Breast epithelium (tissue), 4 donors: Measurements from ENCODE around the gene IL18RAP. TPM values are rescaled to one million over a fixed set of nuclear protein-coding genes. Genes with fewer than 3 reads are reported as not detected.

Source experiments
- DNase-seq, 2 donors: peaks; one replicate each; pipeline ENCODE4 v3.0.0-alpha.2; 2019; ENCODE audit warnings: low spot score in 2 of 2
- H3K27ac ChIP-seq, 2 donors: fragments of 200-600 bp; sonication (generic) in 1 of 2; one replicate each; pipeline ENCODE4 v1.5.1; 2016 to 2019; ENCODE audit warnings: mild to moderate bottlenecking in 1 of 2
- H3K27me3 ChIP-seq, 2 donors: fragments of 200-600 bp; sonication (generic) in 1 of 2; one replicate each; pipeline versions ENCODE4 v1.5.1 to v1.6.0; 2017 to 2019; ENCODE audit warnings: control low read depth in 1 of 2, mild to moderate bottlenecking in 1 of 2
- H3K36me3 ChIP-seq: fragments of 200-600 bp; one replicate; pipeline ENCODE4 v1.5.1; 2019
- H3K4me1 ChIP-seq, 2 donors: fragments of 200-600 bp; sonication (generic); one replicate each; pipeline ENCODE4 v1.5.1; 2016 to 2019; ENCODE audit warnings: control low read depth in 1 of 2
- H3K4me3 ChIP-seq, 3 donors: fragments of 200-600 bp; sonication (generic); 1 replicate in 2 of 3; 2 replicates in 1 of 3; pipeline ENCODE4 v1.5.1; 2016 to 2019; ENCODE audit warnings: mild to moderate bottlenecking in 3 of 3, moderate library complexity in 2 of 3
- H3K9me3 ChIP-seq, 2 donors: fragments of 200-600 bp; sonication (generic) in 1 of 2; one replicate each; pipeline ENCODE4 v1.5.1; 2016 to 2019; ENCODE audit warnings: control low read depth in 1 of 2
- CTCF ChIP-seq, 3 donors: fragments of 450-650 bp; IDR thresholded peaks; one replicate each; pipeline ENCODE4 v1.5.1; 2016 to 2017; ENCODE audit warnings: antibody characterized with exemption in 3 of 3, mild to moderate bottlenecking in 3 of 3, moderate library complexity in 3 of 3
- POLR2A ChIP-seq: fragments of 450-650 bp; IDR thresholded peaks from one replicate; pipeline ENCODE4 v1.6.1; 2016; ENCODE audit warnings: antibody characterized with exemption, mild to moderate bottlenecking, moderate library complexity
- POLR2AphosphoS5 ChIP-seq, 3 donors: sonication (generic); formaldehyde crosslinking; IDR thresholded peaks; one replicate each; pipeline ENCODE4 v1.6.1; 2017; ENCODE audit warnings: antibody characterized with exemption in 3 of 3
- intact Hi-C: fragments of 100-400 bp; cut with DNase I; formaldehyde crosslinking; loops from one replicate; pipeline ENCODE4 v1.15.1; 2023; ENCODE audit warnings: low total_unique reads
- total RNA-seq, 3 donors: library from RNA; depleted of rRNA; stranded (reverse); fragments of >200 nt; gene quantifications; one replicate each; pipeline ENCODE4 v1.1.0, GENCODE V29; 2016

The IL18RAP gene
- total RNA-seq, 3 donors from 2014 or later, result 1.4 to 2.9 (median 2.3) TPM

GRCh38 chr2:102421890-102422759 lies 835 bp upstream of the IL18RAP start:
- H3K27me3 ChIP-seq, result peaks cover 0 to 5% of the 10 kb centered on the region in 2 donors
- no peaks in the 10 kb centered on the region for H3K36me3 ChIP-seq
- no peaks in the 10 kb centered on the region for H3K9me3 ChIP-seq
- H3K27ac ChIP-seq, result no peak overlapping the region
- TF ChIP-seq POLR2A (no peak), CTCF (IDR thresholded peaks at IDR 0.05) (no peak), POLR2AphosphoS5 (IDR thresholded peaks at IDR 0.05) (no peak)
- DNase-seq, result no peak
- intact Hi-C loops, result no loop called here
- H3K4me1 ChIP-seq, result no peaks in the 10 kb centered on the region
- no peak overlapping the region for H3K4me3 ChIP-seq

GRCh38 chr2:102423368-102423767 lies 408 bp downstream of the IL18RAP start:
- no peak for DNase-seq
- Histone ChIP-seq H3K36me3 (no peaks in the 10 kb centered on the region), H3K4me1 (no peaks in the 10 kb centered on the region), H3K27ac (no peak overlapping the region), H3K9me3 (no peaks in the 10 kb centered on the region), H3K27me3 (peaks cover 0 to 5% of the 10 kb centered on the region in 2 donors), H3K4me3 (no peak overlapping the region)
- no peak for TF ChIP-seq CTCF (IDR thresholded peaks at IDR 0.05)
- no peak for TF ChIP-seq POLR2A
- no peak for TF ChIP-seq POLR2AphosphoS5 (IDR thresholded peaks at IDR 0.05)
- intact Hi-C loops, result no loop called here

GRCh38 chr2:102424754-102425153 lies 1.8 kb downstream of the IL18RAP start:
- Histone ChIP-seq H3K4me3 (no peak overlapping the region), H3K9me3 (no peaks in the 10 kb centered on the region), H3K27me3 (peaks cover 0 to 5% of the 10 kb centered on the region in 2 donors), H3K27ac (no peak overlapping the region), H3K4me1 (no peaks in the 10 kb centered on the region), H3K36me3 (no peaks in the 10 kb centered on the region)
- no peak for TF ChIP-seq POLR2A
- no peak for TF ChIP-seq POLR2AphosphoS5 (IDR thresholded peaks at IDR 0.05)
- no peak for TF ChIP-seq CTCF (IDR thresholded peaks at IDR 0.05)
- DNase-seq, result no peak
- intact Hi-C loops, result no loop called here

- H3K27me3 ChIP-seq, result no peaks in the 10 kb centered on the region
- no peaks in the 10 kb centered on the region for H3K36me3 ChIP-seq
- TF ChIP-seq POLR2A (no peak), CTCF (IDR thresholded peaks at IDR 0.05) (no peak)
- no peak overlapping the region for H3K4me3 ChIP-seq
- no peaks in the 10 kb centered on the region for H3K4me1 ChIP-seq
- DNase-seq, result no peak
- no peaks in the 10 kb centered on the region for H3K9me3 ChIP-seq
- no peak overlapping the region for H3K27ac ChIP-seq
- intact Hi-C loops, result no loop called here
Measured at GRCh38 chr2:102425441-102426132, 2.6 kb downstream of the IL18RAP start.

- H3K27ac ChIP-seq, result no peak overlapping the region
- H3K4me3 ChIP-seq, result no peak overlapping the region
Measured at GRCh38 chr2:102427249-102427648, 4.3 kb downstream of the IL18RAP start.

More at GRCh38 chr2:102427249-102427648, 4.3 kb downstream of the IL18RAP start:
- no peaks in the 10 kb centered on the region for H3K36me3 ChIP-seq
- H3K27me3 ChIP-seq, result no peaks in the 10 kb centered on the region
- H3K9me3 ChIP-seq, result no peaks in the 10 kb centered on the region
- intact Hi-C loops, result no loop called here
- TF ChIP-seq CTCF (IDR thresholded peaks at IDR 0.05) (no peak), POLR2A (no peak), POLR2AphosphoS5 (IDR thresholded peaks at IDR 0.05) (no peak)
- no peaks in the 10 kb centered on the region for H3K4me1 ChIP-seq
- DNase-seq, result no peak
